ENCODE results near the gene VAMP4. TPM values are rescaled to one million over a fixed set of nuclear protein-coding genes. Genes with fewer than 3 reads are reported as not detected.
A peak's percentile ranks its signal among the peaks of the same experiment; 100 is the strongest.

The VAMP4 gene
- total and polyA plus RNA-seq, 8 donors = 3.5 to 23.7 (median 7.2) TPM

DNA sequence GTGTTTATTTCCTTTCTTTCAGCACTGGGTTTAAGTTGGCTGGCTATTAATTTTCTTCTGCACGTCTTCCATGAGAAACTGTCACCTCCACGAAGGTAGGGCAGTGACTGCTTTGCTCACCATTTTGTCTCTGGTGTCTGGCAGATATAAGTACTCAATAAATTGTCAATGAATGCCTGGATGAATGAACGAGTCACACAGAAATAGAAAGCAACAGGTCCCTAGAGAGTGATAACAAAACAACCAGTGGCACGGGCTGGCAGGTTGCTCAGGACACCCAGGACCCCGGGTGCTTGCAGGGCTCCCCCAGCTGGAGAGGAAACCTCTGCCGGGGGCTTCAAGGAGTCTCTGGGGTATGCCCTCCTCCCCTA, 86.1 kb downstream of the VAMP4 start:
- Histone ChIP-seq H3K36me3 (no peaks in the 10 kb centered on the region), H3K27me3 (peaks cover 0 to 7% (median 0%) of the 10 kb centered on the region in 3 donors), H3K27ac (peak overlapping the region in 4 of 5 donors; percentile 69 to 82 (median 76)), H3K4me3 (no peak overlapping the region), H3K9me3 (no peaks in the 10 kb centered on the region), H3K4me1 (peaks cover 0 to 42% (median 29%) of the 10 kb centered on the region in 4 donors)
- no peak for DNase-seq
- intact Hi-C loops (cut with DNase I; ENCODE audit: low total_unique reads) = no loop called here
- no peak for TF ChIP-seq POLR2AphosphoS5 (IDR thresholded peaks at IDR 0.05)
- TF ChIP-seq POLR2A (IDR thresholded peaks at IDR 0.05) = no peak
- TF ChIP-seq, protein P1, sequence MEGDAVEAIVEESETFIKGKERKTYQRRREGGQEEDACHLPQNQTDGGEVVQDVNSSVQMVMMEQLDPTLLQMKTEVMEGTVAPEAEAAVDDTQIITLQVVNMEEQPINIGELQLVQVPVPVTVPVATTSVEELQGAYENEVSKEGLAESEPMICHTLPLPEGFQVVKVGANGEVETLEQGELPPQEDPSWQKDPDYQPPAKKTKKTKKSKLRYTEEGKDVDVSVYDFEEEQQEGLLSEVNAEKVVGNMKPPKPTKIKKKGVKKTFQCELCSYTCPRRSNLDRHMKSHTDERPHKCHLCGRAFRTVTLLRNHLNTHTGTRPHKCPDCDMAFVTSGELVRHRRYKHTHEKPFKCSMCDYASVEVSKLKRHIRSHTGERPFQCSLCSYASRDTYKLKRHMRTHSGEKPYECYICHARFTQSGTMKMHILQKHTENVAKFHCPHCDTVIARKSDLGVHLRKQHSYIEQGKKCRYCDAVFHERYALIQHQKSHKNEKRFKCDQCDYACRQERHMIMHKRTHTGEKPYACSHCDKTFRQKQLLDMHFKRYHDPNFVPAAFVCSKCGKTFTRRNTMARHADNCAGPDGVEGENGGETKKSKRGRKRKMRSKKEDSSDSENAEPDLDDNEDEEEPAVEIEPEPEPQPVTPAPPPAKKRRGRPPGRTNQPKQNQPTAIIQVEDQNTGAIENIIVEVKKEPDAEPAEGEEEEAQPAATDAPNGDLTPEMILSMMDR (IDR thresholded peaks at IDR 0.05) = no peak
- no peak for TF ChIP-seq EP300 (IDR thresholded peaks at IDR 0.05)
- WGBS, 5 donors = 61 to 79% (median 74%) methylated on average over 6 of the region's 6 CpGs

DNA sequence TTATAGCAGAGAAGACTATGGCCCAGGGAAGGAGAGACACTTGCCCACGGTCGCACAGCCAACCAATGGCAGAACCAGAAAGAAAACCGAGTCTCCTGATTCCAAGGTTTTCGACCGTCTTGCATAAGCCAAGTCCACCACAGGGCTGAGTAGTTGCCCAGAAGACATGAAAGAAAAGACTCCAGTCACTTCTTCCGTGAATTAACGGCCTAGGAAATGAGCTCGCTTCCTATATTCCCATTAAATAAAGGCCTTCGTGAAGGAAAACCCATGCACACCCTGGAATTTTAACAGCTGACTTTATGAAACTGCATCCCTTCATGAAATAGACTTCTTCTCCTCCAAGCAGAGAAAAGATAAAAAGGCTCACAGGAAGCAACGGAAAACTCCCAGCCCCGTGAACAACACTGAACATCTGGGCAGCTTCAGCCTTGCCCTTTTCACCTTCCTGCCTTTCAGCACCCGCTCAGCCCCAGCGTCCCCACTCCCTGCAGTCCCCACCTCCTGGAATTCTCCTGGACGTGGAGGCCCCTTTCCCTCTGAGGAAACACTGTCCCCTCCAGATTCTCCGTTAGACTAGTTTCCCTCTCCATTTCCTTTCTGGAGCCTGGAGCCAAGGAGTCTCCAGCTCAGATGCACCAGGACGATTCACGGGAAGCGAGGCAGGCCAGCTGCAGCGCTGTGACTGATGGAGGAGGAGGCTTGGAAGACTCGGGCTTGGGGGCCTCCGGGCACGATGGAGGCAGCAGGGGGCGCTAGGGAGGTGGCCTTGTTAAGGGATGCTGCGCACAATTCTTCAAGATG, 86.7 kb downstream of the VAMP4 start:
- H3K4me3 ChIP-seq = peak overlapping the region in 2 of 4 donors; percentile 7 to 8
- TF ChIP-seq POLR2AphosphoS5 (IDR thresholded peaks at IDR 0.05) (no peak), EP300 (IDR thresholded peaks at IDR 0.05) (no peak)
- TF ChIP-seq, protein P1 (IDR thresholded peaks at IDR 0.05) = peak in 3 of 7 experiments; percentile 26 to 44 (median 34)
- H3K4me1 ChIP-seq = peaks cover 0 to 42% (median 29%) of the 10 kb centered on the region in 4 donors
- no peaks in the 10 kb centered on the region for H3K36me3 ChIP-seq
- WGBS, 5 donors = 27 to 46% (median 41%) methylated on average over 24 of the region's 24 CpGs
- intact Hi-C loops (cut with DNase I; ENCODE audit: low total_unique reads) = no loop called here
- H3K27ac ChIP-seq = peak overlapping the region; percentile 33 to 82 (median 72)
- no peaks in the 10 kb centered on the region for H3K9me3 ChIP-seq
- DNase-seq = peak; percentile 45 to 85
- peaks cover 0 to 7% (median 0%) of the 10 kb centered on the region in 3 donors for H3K27me3 ChIP-seq

DNA sequence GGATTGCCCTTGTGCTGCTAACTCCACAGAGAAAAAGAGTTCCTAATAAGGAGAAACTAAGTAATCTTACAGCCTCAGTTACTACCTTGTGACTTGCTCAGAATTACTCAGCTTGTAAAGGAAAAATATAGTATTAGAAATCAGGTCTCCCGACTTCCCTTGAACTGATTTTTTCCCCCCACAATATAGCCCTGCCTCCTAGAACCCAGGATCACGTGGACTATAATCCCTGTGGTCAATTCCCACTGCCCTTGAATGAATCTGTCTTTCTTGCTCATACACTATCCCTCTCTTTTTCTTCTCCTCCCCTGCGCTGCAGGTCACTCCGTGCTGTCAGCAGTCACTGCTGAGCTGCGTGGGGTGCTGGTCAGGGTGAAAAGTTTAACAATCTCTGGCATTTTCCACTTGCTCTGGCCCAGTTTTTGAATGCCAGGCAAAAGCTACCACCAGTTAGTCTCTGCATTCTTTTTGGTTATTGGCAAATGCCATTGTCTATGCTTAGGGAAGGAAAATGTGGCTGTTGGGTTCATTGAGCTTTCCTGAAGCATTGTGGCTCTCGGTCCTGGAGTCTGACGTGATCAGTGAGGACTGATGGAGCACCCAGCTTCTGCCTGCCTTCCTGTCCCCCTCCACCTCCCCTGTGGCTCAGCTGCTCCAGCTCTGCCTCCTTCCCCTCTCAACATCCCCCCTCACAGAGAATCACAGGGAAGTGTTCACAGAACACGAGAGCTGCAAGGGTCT, 87.5 kb downstream of the VAMP4 start:
- peaks cover 0 to 42% (median 29%) of the 10 kb centered on the region in 4 donors for H3K4me1 ChIP-seq
- 45 to 60% (median 56%) methylated on average over 8 of the region's 8 CpGs for WGBS, 5 donors
- DNase-seq = peak in 1 of 2 donors; percentile 36
- TF ChIP-seq POLR2A (IDR thresholded peaks at IDR 0.05) (no peak), EP300 (IDR thresholded peaks at IDR 0.05) (no peak), POLR2AphosphoS5 (IDR thresholded peaks at IDR 0.05) (no peak)
- TF ChIP-seq, protein P1 (IDR thresholded peaks at IDR 0.05) = no peak
- H3K27ac ChIP-seq = peak overlapping the region; percentile 33 to 82 (median 72)
- peaks cover 0 to 7% (median 0%) of the 10 kb centered on the region in 3 donors for H3K27me3 ChIP-seq
- H3K9me3 ChIP-seq = no peaks in the 10 kb centered on the region
- H3K4me3 ChIP-seq = no peak overlapping the region
- no peaks in the 10 kb centered on the region for H3K36me3 ChIP-seq
- intact Hi-C loops (cut with DNase I; ENCODE audit: low total_unique reads) = no loop called here

- 14 to 46% (median 36%) methylated on average over 1 of the region's 1 CpG for WGBS, 5 donors
- peak overlapping the region in 4 of 5 donors; percentile 69 to 82 (median 76) for H3K27ac ChIP-seq
- no peak for TF ChIP-seq EP300 (IDR thresholded peaks at IDR 0.05)
- no peak overlapping the region for H3K4me3 ChIP-seq
- H3K4me1 ChIP-seq = peaks cover 0 to 42% (median 29%) of the 10 kb centered on the region in 4 donors
- no peaks in the 10 kb centered on the region for H3K36me3 ChIP-seq
- DNase-seq = no peak
- no peaks in the 10 kb centered on the region for H3K9me3 ChIP-seq
- H3K27me3 ChIP-seq = peaks cover 0 to 7% (median 0%) of the 10 kb centered on the region in 3 donors
- intact Hi-C loops (cut with DNase I; ENCODE audit: low total_unique reads) = no loop called here
Observed at GRCh38 chr1:171653796-171654195, 88.1 kb downstream of the VAMP4 start.

Measured in stomach (tissue), 9 donors.